T-cell (primary cell): ENCODE measurements around the gene ZNF236. TPM values are rescaled to one million over a fixed set of nuclear protein-coding genes. Genes with fewer than 3 reads are reported as not detected.
"Not testable (repeated sequence)": the region's sequence is repeated elsewhere in the genome, so short reads cannot be mapped to it uniquely, and the experiment has no call there.

Experiments used
- ATAC-seq, 4 experiments: fragments of 200-7000 bp in 3 of 4; fragments of 150-1000 bp in 1 of 4; cut with Tn5 transposase; replicated peaks in 1 of 4; 1 replicate in 3 of 4; 2 replicates in 1 of 4; pipeline ENCODE4 v1.10.0; 2021; ENCODE audit warnings: moderate library complexity in 3 of 4, mild to moderate bottlenecking in 2 of 4, moderate number of reproducible peaks in 1 of 4
- CTCF ChIA-PET, 2 donors: fragments of 300-600 bp; sonication (Branson Sonifier 250); formaldehyde crosslinking; loops; one replicate each; lab custom pipeline; 2022; ENCODE audit warnings: antibody characterized with exemption in 2 of 2; lab: Charles Lee
- POLR2A ChIA-PET, 2 donors: fragments of 300-600 bp; sonication (Branson Sonifier 250); formaldehyde crosslinking; loops; one replicate each; lab custom pipeline; 2022; ENCODE audit warnings: antibody characterized with exemption in 2 of 2; lab: Charles Lee
- DNase-seq, 35 experiments: peaks; one replicate each; pipeline versions ENCODE4 v3.0.0 to v3.0.0-alpha.2; 2013 to 2023
- H3K27ac ChIP-seq: one replicate; pipeline ENCODE4 v1.5.1; 2013; ENCODE audit warnings: low read length
- H3K27me3 ChIP-seq, 2 experiments: replicated peaks in 1 of 2; 1 replicate in 1 of 2; 2 replicates in 1 of 2; pipeline versions ENCODE4 v1.6.1 to v1.7.0; 2013; ENCODE audit warnings: low read length in 1 of 2, mixed read lengths in 1 of 2; ENCODE audit not compliant: control insufficient read depth in 2 of 2, insufficient read depth in 2 of 2; ENCODE audit errors: extremely low read depth in 1 of 2
- H3K36me3 ChIP-seq, 2 donors: 1 replicate in 1 of 2; 2 replicates in 1 of 2; pipeline versions ENCODE4 v1.6.1 to v1.7.0; 2013; ENCODE audit warnings: low read length in 1 of 2; ENCODE audit not compliant: control insufficient read depth in 2 of 2, insufficient read depth in 1 of 2; ENCODE audit errors: extremely low read depth in 1 of 2
- H3K4me1 ChIP-seq, 2 experiments: 1 replicate in 1 of 2; 2 replicates in 1 of 2; pipeline versions ENCODE4 v1.6.1 to v1.7.0; 2013; ENCODE audit warnings: low read length in 2 of 2, mixed read lengths in 1 of 2; ENCODE audit not compliant: insufficient read depth in 2 of 2, control insufficient read depth in 1 of 2; ENCODE audit errors: extremely low read depth in 1 of 2
- H3K4me3 ChIP-seq, 2 donors: 1 replicate in 1 of 2; 2 replicates in 1 of 2; pipeline versions ENCODE4 v1.5.1 to v1.7.0; 2013; ENCODE audit warnings: mild to moderate bottlenecking in 2 of 2, low read length in 1 of 2, moderate library complexity in 1 of 2; ENCODE audit not compliant: control insufficient read depth in 1 of 2; ENCODE audit errors: extremely low read depth in 1 of 2
- H3K9me3 ChIP-seq: 2 replicates; pipeline ENCODE4 v1.7.0; 2013
- H3K27ac Mint-ChIP-seq, 2 donors: one replicate each; pipeline ENCODE4 v1.8.0; 2020 to 2021; ENCODE audit warnings: mild to moderate bottlenecking in 2 of 2, mixed read lengths in 2 of 2
- H3K27me3 Mint-ChIP-seq, 2 donors: one replicate each; pipeline ENCODE4 v1.8.0; 2021 to 2022; ENCODE audit warnings: mixed read lengths in 2 of 2
- H3K36me3 Mint-ChIP-seq: one replicate; pipeline ENCODE4 v1.8.0; 2021; ENCODE audit warnings: mixed read lengths
- H3K4me1 Mint-ChIP-seq, 3 donors: one replicate each; pipeline ENCODE4 v1.8.0; 2020 to 2022; ENCODE audit warnings: mixed read lengths in 3 of 3, mild to moderate bottlenecking in 1 of 3
- H3K4me3 Mint-ChIP-seq, 3 donors: one replicate each; pipeline ENCODE4 v1.8.0; 2020 to 2022; ENCODE audit warnings: mild to moderate bottlenecking in 3 of 3, mixed read lengths in 3 of 3, moderate library complexity in 3 of 3
- H3K9me3 Mint-ChIP-seq, 3 donors: one replicate each; pipeline ENCODE4 v1.8.0; 2020 to 2022; ENCODE audit warnings: mixed read lengths in 3 of 3
- WGBS: methylation state at CpG from one replicate; pipeline ENCODE4 v1.1.5; 2013; ENCODE audit warnings: missing lambda C conversion rate; ENCODE audit not compliant: insufficient coverage; 5-methylcytosine and 5-hydroxymethylcytosine counted together
- total RNA-seq, 35 experiments: library from RNA in 6 of 35; stranded (reverse) in 6 of 35; fragments of 120-200 nt in 1 of 35; gene quantifications; one replicate each; pipeline versions ENCODE4 v1.2.1 to v1.2.4 and lab custom pipeline; 2013 to 2026

Gene ZNF236
- total RNA-seq, 5 donors from 2014 or later (not counting 1 experiment from before 2014, with no cell fraction given) = 24.6 to 33.3 (median 28.4) TPM

DNA sequence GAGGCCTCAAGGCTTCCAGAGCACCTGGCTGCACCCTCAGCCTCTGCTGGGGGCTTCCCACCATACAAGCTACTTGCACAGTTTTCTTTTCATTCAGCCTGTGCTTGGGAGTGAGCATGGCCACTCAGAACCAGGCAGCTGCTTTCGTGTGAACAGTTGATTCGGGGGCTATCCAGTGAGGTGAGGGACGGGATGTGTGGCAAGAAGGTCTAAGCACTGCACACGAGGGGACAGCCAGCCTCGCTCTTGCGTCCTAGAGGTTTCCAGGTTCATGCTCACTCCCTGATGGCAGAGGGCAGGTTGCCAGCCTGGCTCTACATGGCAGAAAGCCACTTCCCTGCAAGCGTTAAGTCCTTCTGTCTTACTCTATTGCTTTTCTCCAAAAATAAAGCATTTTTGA is 164.0 kb downstream of the ZNF236 start:
- POLR2A ChIA-PET = no interaction called here
- H3K27me3 Mint-ChIP-seq = no peaks in the 10 kb centered on the region
- H3K36me3 Mint-ChIP-seq = no peaks in the 10 kb centered on the region
- no peak overlapping the region for H3K27ac Mint-ChIP-seq
- H3K9me3 Mint-ChIP-seq = no peaks in the 10 kb centered on the region
- Histone ChIP-seq H3K9me3 (no peaks in the 10 kb centered on the region), H3K4me3 (no peak overlapping the region), H3K4me1 (peaks cover 2 to 11% of the 10 kb centered on the region in 2 experiments), H3K36me3 (no peaks in the 10 kb centered on the region), H3K27ac (no peak overlapping the region), H3K27me3 (peaks cover 0 to 2% of the 10 kb centered on the region in 2 experiments)
- CTCF ChIA-PET = interaction anchor here in 1 of 2 donors (0.6 kb wide), 1 partner anchor 16 kb away, joined by 3 read pairs; no protein-coding TSS in a partner anchor
- DNase-seq (no peak), ATAC-seq (no peak)
- 90% methylated on average over 6 of the region's 7 CpGs for WGBS
- peaks cover 8 to 22% (median 8%) of the 10 kb centered on the region in 3 donors for H3K4me1 Mint-ChIP-seq
- no peak overlapping the region for H3K4me3 Mint-ChIP-seq

DNA sequence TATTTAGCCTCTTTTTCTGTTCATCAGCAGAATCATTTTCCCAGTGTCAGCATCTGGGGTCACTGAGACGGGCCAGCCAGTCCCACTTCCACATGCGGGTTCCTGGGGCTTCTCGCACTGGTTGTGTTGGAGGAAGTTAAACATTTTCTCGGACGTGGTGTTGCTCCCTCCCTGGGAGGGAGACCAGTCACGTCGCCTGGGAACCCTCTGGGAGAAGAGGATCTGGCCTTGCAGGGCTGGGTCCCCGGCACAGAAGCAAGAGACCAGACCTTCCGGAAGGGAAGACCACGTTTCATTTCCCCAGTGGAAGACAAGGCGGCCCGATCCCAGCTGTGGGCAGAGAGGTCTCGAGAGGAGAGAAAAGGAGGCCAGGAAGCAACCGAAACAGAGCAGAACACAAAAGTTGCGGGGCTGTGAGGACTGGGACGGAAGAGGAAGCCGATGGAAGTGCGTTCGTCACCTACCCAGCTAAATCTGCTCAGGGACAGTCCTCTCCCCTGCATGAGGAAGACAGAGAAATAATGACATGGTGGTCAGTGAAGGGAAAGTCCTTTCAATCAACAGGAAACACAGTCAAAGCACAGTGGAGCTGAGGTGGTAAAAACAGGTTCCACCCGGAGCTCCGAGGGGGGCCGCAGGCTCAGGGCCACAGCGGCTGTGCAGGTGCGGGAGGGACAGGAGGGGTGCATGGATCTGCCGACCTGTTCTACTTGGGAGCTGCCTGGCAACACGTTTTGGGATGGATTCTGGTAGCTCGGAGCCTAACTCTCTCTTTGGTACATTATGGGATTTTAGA is 165.9 kb downstream of the ZNF236 start:
- 81% methylated on average over 20 of the region's 27 CpGs for WGBS
- no peak for DNase-seq
- Mint-ChIP-seq H3K9me3 (no peaks in the 10 kb centered on the region), H3K27me3 (no peaks in the 10 kb centered on the region), H3K27ac (no peak overlapping the region), H3K4me3 (no peak overlapping the region), H3K36me3 (no peaks in the 10 kb centered on the region), H3K4me1 (peaks cover 4 to 18% (median 5%) of the 10 kb centered on the region in 3 donors)
- no peak for ATAC-seq
- Histone ChIP-seq H3K4me3 (no peak overlapping the region), H3K27ac (no peak overlapping the region), H3K4me1 (peaks cover 0 to 6% of the 10 kb centered on the region in 2 experiments), H3K27me3 (peaks cover 0 to 2% of the 10 kb centered on the region in 2 experiments), H3K9me3 (no peaks in the 10 kb centered on the region), H3K36me3 (no peaks in the 10 kb centered on the region)
- ChIA-PET POLR2A (no interaction called here), CTCF (interaction anchor here in 1 of 2 donors (0.6 kb wide), 1 partner anchor 477 kb away, joined by 3 read pairs; no protein-coding TSS in a partner anchor)

DNA sequence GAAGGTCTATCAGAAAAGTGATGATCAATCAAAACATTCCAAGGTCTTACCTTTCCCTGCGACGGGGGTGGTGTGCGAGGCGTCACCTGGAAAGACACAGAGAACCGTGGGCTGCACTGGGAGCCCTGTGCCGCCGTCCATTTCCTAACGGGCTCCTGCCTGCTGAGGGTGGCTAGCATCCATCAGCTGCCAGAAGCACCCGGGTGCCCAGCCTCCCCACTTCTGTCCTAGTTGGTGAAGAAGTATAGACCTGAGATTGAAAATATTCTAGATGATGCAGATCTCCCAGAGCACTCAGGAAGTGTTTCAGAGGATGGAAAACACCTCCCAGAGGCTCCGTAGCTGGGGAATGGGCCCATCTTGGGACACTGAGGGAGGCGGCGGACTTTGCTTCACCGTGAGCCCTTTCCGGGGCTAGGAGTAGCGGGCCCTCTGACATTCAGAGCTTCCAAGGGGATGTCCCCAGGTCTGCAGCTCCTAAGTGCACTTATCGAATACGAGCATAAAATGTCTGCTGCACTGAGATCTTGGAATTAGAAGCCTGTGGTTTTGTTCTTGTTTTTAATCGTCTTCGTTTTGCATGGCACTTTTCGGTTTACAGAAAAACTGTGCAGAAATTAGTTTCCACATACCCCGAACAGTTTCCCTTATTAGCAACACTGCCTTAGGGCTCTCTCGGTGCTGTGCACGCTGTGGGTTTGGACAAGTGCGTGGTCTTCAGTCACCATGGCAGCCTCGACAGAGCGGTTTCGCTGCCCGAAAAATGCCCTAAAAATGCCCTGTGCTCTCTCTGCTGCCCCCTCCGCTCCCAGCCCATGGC is 166.7 kb downstream of the ZNF236 start:
- H3K27ac Mint-ChIP-seq = no peak overlapping the region
- WGBS = 84% methylated on average over 27 of the region's 29 CpGs

DNA sequence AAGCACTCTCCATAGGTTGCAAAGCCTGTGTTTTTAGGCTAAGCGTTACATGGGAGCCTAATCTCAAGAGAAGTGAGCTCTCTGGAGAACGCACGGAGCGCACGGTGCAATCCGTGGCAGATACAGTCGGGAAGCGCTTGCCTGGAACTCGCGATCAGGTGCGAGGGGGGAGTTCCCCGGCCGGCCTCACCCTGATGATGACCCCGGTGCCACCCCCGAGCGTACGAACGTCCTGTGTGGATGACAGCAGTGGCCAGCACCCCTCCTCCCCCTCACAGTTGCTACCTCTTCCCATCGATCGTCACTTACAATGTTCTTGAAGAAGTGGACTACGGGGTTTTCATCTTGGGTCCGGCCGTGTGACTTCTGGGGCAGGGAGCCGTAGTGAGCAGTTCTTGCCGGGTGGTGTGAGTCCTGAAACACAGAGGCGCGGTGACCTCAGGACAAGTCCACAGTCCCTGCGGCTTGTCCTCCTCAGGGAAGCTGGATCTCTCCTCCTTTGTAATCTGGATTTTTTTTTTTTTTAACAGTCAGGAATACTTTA is 167.4 kb downstream of the ZNF236 start:
- Mint-ChIP-seq H3K36me3 (no peaks in the 10 kb centered on the region), H3K27me3 (no peaks in the 10 kb centered on the region), H3K4me3 (no peak overlapping the region), H3K27ac (no peak overlapping the region), H3K9me3 (no peaks in the 10 kb centered on the region), H3K4me1 (peaks cover 0 to 13% (median 0%) of the 10 kb centered on the region in 3 donors)
- ChIA-PET POLR2A (no interaction called here), CTCF (interaction anchor here in 1 of 2 donors (0.5 kb wide), 1 partner anchor 67 kb away, joined by 3 read pairs; no protein-coding TSS in a partner anchor)
- ATAC-seq (no peak), DNase-seq (no peak)
- Histone ChIP-seq H3K4me1 (no peaks in the 10 kb centered on the region), H3K27me3 (peaks cover 0 to 2% of the 10 kb centered on the region in 2 experiments), H3K9me3 (no peaks in the 10 kb centered on the region), H3K27ac (no peak overlapping the region), H3K36me3 (no peaks in the 10 kb centered on the region), H3K4me3 (no peak overlapping the region)
- WGBS = 93% methylated on average over 21 of the region's 28 CpGs

More for the DNA sequence above, 166.7 kb downstream of the ZNF236 start:
- Histone ChIP-seq H3K27me3 (peaks cover 0 to 2% of the 10 kb centered on the region in 2 experiments), H3K36me3 (no peaks in the 10 kb centered on the region), H3K27ac (no peak overlapping the region), H3K9me3 (no peaks in the 10 kb centered on the region), H3K4me1 (no peaks in the 10 kb centered on the region), H3K4me3 (no peak overlapping the region)
- ChIA-PET POLR2A (no interaction called here), CTCF (no interaction called here)
- H3K4me3 Mint-ChIP-seq = no peak overlapping the region
- no peaks in the 10 kb centered on the region for H3K36me3 Mint-ChIP-seq
- peaks cover 0 to 13% (median 0%) of the 10 kb centered on the region in 3 donors for H3K4me1 Mint-ChIP-seq
- no peaks in the 10 kb centered on the region for H3K9me3 Mint-ChIP-seq
- H3K27me3 Mint-ChIP-seq = no peaks in the 10 kb centered on the region
- ATAC-seq (no peak), DNase-seq (no peak)

DNA sequence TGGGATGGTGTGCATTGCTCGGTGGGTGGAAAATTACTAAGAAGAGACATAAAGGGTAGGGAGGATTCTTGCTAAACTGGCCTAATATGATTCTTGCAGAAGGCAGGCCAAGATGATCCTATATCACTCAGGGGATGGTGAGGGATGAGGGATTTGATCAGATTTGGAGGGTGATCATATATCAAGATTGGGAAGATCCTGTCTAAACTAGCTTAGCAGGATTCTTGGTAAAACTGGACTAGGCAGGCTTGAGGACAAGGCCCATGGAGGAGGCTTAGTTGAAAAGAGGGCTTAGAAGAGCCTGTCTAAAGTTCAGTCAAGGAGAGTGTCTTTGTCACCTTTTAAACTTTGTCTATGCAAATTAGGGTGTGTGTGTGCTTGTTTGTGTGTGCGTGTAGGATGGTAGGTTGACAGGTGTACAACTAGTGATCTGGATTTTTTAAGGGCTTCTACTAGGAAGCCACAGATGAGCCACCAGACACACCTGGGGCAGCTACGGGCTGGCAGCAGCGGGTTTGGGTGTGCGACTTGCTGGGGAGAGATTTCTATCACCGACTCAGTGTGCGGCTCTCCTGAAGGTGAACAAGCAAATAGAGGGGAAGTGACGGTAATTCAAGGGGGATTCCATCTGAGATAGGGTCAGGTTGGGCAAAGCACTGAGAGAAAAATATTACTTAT is 168.1 kb downstream of the ZNF236 start:
- H3K36me3 Mint-ChIP-seq, H3K4me1 ChIP-seq, H3K4me3 ChIP-seq, H3K9me3 Mint-ChIP-seq, H3K9me3 ChIP-seq, ATAC-seq, POLR2A ChIA-PET, H3K36me3 ChIP-seq, DNase-seq, H3K27ac Mint-ChIP-seq, H3K27ac ChIP-seq, H3K27me3 Mint-ChIP-seq, H3K4me3 Mint-ChIP-seq, H3K27me3 ChIP-seq: not testable (repeated sequence)
- CTCF ChIA-PET = interaction anchor here (0.5 to 0.6 kb wide), 2 partner anchors 68 to 658 kb away, joined by 3 read pairs; no protein-coding TSS in a partner anchor
- H3K4me1 Mint-ChIP-seq = peaks cover 0 to 13% (median 0%) of the 10 kb centered on the region in 3 donors
- 80% methylated on average over 2 of the region's 8 CpGs for WGBS
